NCI-H774 (cell line): ENCODE measurements around the gene AMZ1.
"Not testable (repeated sequence)": the region's sequence is repeated elsewhere in the genome, so short reads cannot be mapped to it uniquely, and the experiment has no call there.

Experiments used
- DNase-seq: peaks from one replicate; lab custom pipeline; 2025; lab: John Stamatoyannopoulos, UW

AMZ1 gene

DNA sequence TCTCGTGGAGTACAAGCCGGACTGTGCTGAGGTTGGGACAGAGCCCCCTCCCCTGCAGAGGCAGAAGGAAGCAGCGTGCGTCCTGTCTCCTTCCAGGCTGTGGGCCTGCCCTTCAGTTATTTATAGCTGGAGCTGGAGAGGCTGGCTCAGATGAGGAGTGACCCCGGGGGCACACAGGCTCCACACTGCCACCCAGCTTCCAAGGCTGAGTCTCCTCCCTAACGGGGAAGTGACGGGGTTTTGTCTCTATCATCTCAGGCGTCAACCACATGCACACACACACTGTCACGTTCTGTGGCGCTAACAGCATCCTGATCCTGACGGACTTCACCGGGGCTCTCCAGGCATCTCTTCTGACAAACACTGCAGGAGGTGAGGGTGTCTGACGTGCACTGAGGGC lies 25.4 kb downstream of the AMZ1 start:
- no peak for DNase-seq

DNA sequence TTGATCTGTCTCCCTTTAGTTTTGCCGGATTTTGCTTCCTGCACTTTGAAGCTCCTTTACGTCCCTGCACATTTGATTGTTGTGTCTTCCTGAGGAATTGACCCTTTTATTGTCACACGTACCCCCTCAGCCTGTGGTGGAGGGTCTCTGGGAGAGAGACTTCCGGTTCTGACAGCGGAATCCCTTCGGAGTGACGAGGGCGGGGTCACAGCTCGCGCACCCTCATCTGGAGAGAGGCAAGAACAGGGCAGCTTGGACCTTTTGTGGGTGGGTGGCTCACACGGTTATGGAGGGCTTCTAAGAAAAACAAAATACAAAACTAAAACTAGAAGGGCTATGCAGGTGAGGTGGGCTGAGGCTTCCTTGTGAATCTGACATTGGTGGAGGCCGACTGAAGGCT lies 26.0 kb downstream of the AMZ1 start:
- DNase-seq: no peak

DNA sequence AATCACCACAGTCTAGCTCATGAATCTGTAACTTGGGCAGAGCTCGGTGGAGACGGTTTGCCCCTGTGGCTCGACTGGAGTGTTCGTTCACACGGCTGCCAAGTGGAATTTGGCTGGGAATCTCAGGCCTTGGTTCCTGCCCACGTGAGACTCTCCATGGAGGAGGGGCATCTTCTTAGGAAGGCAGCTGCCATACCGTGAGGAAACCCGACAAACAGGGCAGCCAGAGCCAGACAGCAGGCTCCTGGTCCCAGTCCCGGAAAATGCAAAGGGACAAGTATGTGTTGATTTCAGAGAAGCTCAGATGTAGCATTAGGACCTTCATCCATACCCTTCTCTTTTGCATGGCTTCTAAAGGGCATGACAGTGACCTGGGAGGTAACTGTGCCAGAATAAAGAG lies 26.6 kb downstream of the AMZ1 start:
- no peak for DNase-seq

DNA sequence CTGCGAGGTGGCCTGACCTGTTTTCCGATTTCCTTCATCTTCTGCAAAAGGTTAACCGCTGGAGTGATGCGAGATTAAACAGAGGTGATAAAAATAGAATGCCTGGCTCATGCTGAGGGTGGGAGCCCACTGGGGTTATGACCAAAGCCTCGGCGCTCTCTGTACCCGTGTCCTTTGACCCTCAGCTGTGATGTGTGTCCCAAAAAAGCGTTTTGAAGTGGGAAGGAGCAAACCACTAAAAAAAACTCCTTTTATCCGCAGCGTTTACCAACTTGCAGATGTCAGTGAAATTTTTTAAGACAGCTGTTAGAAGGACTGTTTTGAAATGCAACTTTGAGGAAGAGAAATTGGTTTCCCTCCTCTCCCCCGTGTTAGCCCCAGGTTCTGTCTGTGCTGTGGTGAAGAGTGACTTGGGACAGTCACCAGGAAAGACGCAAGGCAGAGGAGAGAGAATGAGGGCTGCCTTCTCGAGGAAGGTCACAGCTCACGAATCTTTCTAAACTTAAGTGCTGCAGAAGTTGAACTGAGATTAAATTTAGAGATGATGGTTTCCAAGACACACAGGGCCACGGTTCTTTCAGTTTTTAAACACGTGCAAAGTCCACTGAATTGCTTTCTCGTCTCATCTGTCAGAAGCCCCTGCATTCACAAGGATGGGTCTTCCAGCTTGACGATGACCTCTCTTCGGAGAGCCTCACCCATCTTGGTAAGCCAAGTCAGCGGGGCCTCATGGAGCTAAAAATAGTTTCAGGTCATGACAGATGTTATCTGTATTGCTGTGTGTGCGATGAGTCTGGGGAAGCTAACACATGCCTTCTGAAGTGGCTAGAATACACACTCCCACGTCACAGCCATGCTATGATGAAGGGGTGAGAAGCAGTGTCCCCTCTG lies 27.6 kb downstream of the AMZ1 start:
- DNase-seq: no peak

DNA sequence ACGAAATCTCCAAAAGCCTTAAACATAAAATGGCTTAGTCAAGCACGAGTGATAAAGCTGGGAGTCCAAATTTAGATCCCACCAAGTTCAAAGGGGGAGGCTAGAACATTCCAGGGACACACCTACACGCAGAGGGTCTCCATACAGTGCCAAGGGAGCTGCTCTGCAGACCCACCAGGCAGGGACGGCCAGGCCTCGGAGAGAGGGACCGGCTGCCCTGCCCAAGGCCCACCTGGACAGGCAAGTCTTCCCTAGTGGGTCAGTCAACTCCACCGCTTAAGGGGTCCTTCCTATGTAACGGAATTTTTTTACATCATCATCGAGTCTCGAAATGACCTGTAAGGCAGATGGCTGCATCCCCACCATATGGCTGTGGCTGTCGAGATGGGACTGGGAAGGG lies 28.5 kb downstream of the AMZ1 start:
- DNase-seq: no peak

DNA sequence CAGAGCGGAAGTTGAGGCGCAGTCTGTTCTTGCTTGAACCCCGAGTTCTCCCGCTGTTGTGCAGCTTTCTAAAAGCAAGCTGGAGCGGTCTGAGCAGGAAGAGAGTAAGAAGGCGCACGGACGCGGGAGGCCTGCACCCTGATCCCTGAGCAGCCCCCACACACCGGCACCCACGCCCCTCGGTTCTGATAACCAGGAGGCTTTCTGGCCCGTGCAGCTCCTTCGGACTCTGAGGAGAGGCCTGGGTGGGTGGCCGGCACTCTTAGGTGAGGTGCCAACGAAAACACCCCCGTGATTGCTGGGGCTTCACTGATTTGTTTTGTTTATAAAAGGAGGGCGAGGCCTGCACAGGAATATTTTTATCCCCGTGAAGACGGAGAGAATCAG lies 28.9 kb downstream of the AMZ1 start:
- DNase-seq: no peak

DNA sequence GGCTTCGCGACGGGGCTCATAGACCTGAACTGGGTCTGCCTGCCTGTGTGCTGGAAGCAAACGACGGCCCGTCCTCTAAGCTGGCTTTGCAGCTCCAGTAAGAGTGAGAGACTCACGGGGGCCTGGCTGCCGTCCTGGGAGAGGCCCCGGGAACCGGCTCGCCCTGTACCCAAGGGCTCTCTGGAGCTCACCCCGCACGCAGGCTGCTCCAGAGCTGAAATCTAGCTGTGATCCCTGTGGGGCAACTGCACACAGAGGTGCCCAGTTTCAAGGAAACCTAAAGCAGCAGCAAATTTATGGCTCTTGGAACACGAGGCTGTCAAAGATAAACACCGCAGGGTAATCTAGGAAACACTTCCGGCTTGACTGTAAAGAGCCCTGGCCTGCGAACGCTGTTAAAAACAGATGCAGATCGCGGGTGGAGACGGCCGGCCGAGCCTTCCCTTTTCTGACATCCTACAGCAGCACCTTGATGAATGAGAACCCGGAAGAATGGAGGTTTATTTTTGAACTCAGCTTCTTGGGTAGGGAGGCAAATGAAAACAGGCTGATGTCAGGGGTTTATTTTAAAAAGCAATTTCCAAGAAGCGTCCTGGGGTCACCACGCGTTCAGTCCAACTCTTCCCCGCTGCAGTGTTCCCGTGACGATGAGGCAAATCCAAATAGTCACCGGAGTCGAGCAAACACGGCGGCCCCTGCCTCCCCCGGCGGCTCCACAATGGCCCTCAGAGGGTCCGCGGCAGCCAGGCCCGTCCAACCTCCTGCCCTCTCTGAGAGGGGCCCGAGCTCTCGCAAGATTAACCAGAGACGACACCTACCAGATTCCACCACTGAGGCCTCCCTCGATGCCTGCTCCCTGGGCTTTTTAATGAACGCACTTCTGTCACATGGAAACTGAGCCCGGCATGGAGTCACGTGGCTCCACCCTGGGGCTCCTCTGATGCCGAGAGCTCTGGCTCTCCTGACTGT lies 29.6 kb downstream of the AMZ1 start:
- DNase-seq: no peak

DNA sequence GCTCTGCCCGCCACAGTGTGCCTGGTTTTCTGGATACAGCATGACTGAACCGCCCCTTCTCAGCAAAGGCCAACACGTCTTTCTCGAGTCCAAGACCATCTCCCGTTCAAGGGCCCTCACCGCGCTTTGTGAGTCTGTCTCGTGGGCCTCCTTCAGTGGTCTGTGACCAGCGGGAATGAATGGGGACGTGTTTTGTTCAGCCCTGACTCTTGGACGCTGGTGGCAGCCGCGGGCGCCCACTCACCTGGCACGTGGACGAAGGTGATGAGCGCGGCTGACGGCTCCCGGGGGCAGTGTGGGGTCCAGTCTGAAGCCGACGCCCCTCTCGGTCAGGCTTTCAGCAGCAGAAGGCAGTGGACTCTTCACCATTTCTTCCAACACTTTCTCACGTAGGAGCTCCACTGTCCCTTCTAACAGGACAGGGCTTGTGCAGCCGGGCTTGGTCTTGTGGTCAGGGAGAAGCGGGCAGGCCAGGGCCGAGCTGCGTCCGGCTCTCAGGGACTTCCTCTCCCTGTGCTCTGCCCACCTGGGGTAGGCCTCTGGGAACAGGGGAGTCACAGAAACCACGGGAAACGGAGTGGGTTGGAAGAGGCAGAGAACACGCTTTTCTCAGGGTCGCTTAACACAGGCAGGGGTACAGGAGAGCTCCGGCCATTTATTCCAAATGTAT lies 30.4 kb downstream of the AMZ1 start:
- no peak for DNase-seq

DNA sequence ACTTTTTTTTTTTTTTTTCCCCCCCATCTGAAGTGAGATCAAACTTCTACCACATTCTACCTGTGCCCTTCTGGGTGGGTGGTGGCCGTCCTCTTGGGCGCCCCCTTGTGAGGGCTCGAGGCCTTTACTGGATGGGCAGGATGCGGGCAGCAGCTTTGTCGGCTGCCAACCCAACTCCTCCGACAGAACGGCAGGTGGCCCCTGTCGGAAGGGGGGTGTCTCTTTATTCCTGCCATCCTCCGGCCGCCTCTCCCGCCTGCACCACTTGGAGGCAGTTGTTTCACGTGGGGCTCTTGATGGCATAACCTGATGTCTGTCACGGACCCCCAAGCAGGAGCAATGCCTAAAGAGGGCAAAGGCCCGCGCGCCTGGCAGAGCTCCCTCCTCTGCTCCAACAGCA lies 31.0 kb downstream of the AMZ1 start:
- DNase-seq: no peak

DNA sequence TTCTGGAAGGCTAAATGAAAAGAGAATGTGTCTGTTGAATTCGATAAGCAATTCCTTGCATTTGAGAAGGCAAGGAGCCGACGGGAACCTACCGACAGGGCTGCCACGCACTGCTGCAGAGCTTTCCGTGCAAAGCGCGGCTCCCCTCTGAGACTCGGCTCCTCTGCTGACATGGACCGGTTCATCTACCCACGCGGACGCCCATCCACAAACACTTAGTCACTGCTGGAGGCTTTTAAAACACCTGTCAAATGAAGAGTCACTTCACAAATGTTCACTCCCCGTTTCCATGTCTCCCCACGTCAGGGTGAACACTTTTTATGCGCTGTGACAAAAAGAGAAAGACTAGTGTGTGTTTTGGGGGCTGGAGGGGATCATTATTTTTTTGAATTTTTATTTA lies 32.0 kb downstream of the AMZ1 start:
- DNase-seq: no peak

DNA sequence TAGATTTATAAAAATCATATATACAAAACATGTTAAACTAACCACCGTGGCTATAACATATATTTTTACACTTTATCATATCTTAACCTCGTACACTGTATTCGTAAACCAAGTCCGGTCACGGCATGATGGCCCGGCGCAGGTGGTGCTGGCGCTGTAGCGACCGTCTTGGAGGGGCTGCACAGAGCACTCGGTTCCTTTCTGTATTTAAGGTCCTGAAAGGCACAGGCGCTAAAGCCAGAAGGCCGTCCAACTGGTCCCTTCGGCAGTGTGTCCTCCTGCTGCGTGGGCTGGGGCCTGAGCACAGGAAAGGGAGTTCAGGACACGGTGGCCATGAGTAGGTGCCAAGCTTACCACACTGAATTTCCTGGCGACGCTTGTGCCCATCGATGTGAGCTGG lies 33.8 kb downstream of the AMZ1 start:
- DNase-seq: no peak

DNA sequence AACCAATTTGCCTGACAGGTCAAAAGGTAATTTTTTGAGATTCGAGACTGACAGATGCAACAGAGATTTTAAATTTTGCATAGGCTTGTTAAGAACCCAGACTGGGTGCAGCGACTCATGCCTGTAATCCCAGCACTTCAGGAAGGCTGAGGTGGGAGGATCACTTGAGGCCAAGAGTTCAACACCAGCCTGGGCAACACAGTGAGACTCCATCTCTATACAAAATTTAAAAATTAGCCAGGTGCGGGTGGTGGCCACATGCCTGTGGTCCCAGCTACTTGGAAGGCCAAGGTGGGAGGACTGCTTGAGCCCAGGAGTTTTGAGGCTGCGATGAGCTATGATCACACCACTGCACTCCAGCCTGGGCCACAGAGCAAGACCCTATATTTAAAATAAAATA lies 34.6 kb downstream of the AMZ1 start:
- no peak for DNase-seq

DNA sequence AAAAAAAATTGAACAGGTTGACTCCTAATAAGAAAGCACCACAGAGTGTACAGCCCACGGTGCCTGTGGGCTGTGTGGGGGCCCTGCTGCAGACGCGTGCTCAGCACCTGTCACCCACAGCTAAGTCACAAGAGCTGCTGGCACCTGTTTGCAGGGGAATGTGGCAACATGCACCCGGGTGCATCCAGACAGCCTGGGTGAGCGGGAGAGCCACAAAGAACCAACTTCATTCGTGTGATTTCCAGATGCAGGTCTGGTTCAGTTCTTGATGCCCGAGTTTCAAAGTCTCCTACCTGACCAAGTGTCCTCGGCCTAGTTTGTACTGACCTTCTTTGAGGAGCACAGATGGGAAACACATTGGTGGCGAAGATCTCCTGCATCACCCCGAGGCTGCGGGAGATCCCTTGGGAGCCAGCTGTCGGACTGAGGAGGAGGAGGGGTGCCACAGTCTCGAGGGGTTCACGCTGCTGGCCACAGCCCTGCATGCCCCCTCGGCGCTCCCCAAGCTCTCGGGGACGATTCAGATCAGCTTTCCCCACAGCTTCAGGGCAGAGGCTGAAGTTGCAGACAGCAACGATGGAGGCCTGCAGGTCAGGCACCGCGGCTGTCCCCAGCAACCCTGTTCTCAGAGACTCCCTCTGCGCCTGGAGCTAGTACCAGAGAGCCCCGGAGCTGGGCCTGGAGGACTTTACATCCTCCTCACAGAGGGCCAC lies 35.3 kb downstream of the AMZ1 start:
- no peak for DNase-seq

DNA sequence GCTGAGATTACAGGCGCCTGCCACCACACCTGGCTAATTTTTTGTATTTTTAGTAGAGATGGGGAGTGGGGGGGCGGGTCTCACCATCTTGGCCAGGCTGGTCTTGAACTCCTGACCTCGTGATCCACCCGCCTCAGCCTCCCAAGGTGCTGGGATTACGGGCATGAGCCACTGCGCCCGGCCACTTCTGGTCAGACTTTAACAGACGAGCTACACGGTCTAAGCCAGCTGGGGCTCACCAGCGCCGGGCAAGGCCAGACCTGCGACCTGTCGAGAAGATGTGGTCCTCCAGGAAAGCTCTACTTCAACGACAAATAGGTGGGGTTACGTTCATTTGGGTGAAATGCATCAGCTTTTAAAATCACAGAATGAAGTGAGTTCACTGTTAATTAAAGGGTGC lies 36.0 kb downstream of the AMZ1 start:
- not testable (repeated sequence) for DNase-seq

DNA sequence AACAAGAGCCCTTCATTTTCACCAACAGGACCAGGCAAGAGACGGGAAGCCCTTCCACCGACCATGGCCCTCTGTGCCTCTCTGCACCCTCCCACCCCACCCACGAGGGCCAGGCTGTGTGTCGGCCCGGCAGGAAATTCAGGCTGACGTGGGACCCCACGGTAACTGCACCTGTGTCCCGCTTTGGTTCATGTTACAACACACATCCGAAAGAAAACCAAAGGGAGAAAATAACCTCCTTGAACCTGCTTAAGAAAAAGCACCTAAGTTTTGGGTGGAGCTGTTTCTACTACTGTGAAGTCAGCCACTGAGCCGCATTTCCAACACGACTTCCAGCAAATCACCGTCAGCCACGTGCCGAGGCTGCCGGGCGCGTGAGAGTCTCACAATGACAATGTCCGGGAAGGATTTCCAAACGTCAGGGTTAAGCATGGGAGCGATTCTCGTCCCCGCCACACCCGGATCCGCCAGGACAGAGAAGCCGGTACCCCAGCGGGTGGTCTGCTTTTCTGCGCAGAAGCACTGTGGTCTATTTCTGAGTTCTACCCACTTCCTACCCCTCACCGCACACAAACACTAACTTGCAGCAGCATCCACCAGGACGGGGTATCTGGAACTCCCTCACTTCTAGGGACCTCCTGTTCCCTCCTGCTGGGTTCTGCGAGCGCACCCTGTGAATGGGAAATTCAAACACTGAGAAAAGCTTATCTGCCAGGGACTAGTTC lies 36.6 kb downstream of the AMZ1 start:
- no peak for DNase-seq

DNA sequence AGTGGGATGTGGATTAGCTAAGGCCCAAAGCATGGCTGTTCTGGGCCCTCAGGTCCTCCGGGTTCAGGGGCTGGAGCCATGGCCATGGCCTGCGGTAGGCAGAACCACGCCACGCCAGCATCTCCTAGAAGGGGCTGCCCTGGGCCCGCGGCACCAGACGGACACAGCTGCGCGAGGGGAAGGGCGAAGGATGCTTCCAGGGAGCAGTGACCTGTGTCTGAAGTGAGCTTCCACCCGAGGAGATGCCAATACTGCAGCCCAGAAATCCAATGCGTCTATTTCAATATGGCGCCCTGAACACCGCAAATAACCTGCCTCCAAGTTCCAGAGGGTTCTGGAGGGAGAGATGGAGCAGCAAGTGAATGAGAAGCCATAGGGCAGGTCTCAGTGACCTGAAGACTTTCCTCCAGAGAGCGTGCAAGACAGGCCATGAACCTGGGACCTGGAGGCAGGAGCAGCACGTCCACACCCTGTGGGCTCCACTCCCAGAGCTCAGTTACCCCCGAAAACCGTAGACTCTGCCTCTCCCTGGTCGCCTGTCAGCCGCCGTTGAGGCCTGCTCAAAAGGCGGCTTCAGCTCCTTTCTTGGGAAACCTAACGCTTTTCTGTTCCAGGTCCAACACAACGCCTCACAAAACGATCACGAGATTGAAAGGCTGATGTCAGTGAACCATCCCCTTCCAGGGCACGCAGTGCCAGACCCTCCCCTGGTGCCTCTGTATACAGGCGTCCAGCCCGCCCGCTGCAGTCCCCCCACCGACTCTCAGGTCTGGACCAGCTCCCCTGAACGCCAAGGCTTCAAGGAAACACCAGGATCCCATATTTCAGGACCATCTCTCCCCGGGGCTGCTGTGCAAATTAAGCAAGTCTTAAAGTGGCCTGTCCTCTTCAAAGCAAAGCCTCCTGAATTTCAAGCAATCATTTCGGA lies 37.4 kb downstream of the AMZ1 start:
- no peak for DNase-seq

DNA sequence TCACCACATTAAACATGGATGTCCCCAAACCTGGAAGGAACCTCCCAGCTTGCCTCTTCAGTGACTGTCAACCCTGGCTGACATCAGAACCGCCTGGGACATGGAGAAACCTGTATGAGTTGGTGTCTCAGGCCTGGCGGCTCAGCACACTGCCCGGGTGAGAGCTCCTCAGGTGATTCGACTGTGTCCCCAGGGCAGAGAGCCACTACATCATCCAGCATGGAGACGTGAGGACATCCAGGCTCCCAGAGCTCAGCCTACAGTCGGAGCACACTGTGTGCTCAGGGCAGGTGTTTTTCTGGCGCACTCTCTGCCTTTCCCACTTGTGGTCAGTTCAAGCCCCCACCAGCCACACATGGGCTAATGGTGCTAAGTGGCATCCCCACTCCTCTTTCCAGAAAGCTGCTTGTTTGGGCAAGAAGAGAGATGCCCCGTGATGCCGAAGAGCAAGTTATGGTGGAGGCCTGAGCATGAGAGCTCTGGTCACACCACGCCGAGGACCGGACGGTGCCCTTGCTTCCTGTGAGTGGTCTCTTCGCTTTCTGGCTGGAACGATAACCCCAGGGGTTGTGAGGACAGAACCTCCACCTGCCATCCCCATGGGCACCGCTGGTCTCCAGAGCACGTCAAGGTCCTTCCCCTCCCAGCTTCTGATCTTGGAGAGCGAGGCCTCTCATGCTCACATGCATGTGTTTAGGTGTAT lies 38.5 kb downstream of the AMZ1 start:
- no peak for DNase-seq

DNA sequence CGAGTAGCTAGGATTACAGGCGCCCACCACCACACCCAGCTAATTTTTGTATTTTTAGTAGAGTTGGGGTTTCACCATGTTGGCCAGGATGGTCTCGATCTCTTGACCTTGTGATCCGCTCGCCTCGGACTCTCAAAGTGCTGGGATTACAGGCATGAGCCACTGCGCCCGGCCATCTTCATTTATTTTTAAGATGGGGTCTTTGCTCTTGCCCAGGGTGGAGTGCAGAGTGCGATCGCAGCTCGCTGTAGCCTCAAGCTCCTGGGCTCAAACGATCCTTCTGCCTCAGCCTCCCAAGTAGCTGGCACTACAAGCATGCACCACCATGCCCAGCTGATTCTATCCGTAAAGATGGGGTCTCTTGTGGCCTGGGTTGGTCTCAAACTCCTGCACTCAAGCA lies 39.2 kb downstream of the AMZ1 start:
- not testable (repeated sequence) for DNase-seq

DNA sequence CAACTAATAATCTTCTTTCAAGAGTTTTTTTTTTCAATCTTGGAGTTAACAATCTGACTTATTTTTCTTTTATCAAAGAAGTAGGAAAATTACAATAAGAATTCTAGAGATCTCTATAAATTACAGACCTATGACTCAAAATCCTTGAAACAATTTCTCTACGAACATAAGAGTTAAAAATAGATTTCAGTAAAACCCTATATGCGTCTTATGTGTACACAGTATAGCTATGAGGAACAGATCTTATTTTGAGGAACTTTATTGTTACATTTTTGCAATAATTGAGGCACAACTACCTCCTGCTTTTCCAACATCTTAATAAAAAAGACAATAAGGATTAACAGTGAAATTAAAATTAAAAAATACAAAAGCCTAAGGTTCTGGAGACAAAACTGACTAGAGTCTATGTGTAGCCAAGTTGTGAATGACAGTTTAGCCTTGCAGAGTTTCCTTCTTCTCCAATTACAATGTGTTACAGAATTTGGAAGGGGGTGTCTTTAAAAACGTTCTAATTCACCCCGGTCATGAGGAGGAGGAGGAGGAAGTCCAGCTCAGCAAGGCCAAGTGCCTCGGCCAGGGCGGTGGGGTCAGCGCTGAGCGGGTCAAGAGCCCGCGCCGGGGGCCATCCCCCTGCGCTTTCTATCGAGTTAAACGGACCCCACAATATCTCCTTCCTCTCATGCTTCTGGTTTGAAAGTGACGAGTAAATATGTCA lies 40.5 kb downstream of the AMZ1 start:
- DNase-seq: no peak
